Left kidney (tissue), 2 donors: ENCODE results near the gene MYO15B. TPM values are rescaled to one million over a fixed set of nuclear protein-coding genes. Genes with fewer than 3 reads are reported as not detected.

ENCODE experiments used
- DNase-seq: peaks from one replicate; pipeline ENCODE4 v3.0.0-alpha.2; 2013
- polyA plus RNA-seq: library from polyadenylated mRNA; unstranded; fragments of 120-200 nt; gene quantifications from one replicate; pipeline ENCODE4 v1.2.1, GENCODE V29; 2013; ENCODE audit not compliant: insufficient read length

The MYO15B gene
- polyA plus RNA-seq, 1 donor, result 172 TPM

GRCh38 chr17:75557852-75558665 is 29.5 kb upstream of the MYO15B start:
- DNase-seq, result no peak

GRCh38 chr17:75558666-75559530 is 28.7 kb upstream of the MYO15B start:
- DNase-seq, result no peak

GRCh38 chr17:75559958-75560533 is 27.6 kb upstream of the MYO15B start:
- no peak for DNase-seq

GRCh38 chr17:75561927-75562603 is 25.5 kb upstream of the MYO15B start:
- DNase-seq, result no peak

- no peak for DNase-seq
These were observed 24.4 kb upstream of the MYO15B start for GRCh38 chr17:75563063-75563758.

GRCh38 chr17:75564195-75564594 is 23.4 kb upstream of the MYO15B start:
- DNase-seq, result no peak

- no peak for DNase-seq
These were observed 22.5 kb upstream of the MYO15B start for GRCh38 chr17:75565066-75565465.

- DNase-seq, result no peak
These were observed 22.0 kb upstream of the MYO15B start for GRCh38 chr17:75565618-75566017.

GRCh38 chr17:75566416-75566815 is 21.2 kb upstream of the MYO15B start:
- DNase-seq, result no peak

- DNase-seq, result no peak
These were observed 20.8 kb upstream of the MYO15B start for GRCh38 chr17:75566834-75567233.

GRCh38 chr17:75568412-75569255 is 19.0 kb upstream of the MYO15B start:
- DNase-seq, result no peak

- no peak for DNase-seq
These were observed 17.4 kb upstream of the MYO15B start for GRCh38 chr17:75570034-75570676.

- DNase-seq, result no peak
These were observed 16.8 kb upstream of the MYO15B start for GRCh38 chr17:75570772-75571171.

GRCh38 chr17:75571197-75571884 is 16.3 kb upstream of the MYO15B start:
- no peak for DNase-seq

GRCh38 chr17:75571885-75572215 is 15.8 kb upstream of the MYO15B start:
- no peak for DNase-seq

- no peak for DNase-seq
These were observed 14.7 kb upstream of the MYO15B start for GRCh38 chr17:75572713-75573539.

- DNase-seq, result no peak
These were observed 14.1 kb upstream of the MYO15B start for GRCh38 chr17:75573540-75573957.

GRCh38 chr17:75573994-75574393 is 13.6 kb upstream of the MYO15B start:
- DNase-seq, result no peak
